ENCODE data around the gene CYB561A3. TPM values are rescaled to one million over a fixed set of nuclear protein-coding genes. Genes with fewer than 3 reads are reported as not detected.

CYB561A3 gene
- total RNA-seq, 1 experiment from 2014 or later = 21.7 TPM

GRCh38 chr11:61406991-61407728 lies 45.5 kb upstream of the CYB561A3 start:
- Histone ChIP-seq H4K8ac (replicated peaks; ENCODE audit: insufficient read length, low read depth, low read length) (no peak overlapping the region), H3T11ph (ENCODE audit: low read length) (no peak overlapping the region), H3K18ac (ENCODE audit: insufficient read length, low read depth, low read length) (no peak overlapping the region), H2BK20ac (ENCODE audit: low read depth, low read length, poor library complexity, severe bottlenecking) (no peak overlapping the region), H2BK120ac (ENCODE audit: low read depth, low read length, poor library complexity, severe bottlenecking) (no peak overlapping the region), H3K4ac (ENCODE audit: low read depth, low read length) (no peak overlapping the region), H3K14ac (ENCODE audit: insufficient read depth, low read length) (no peak overlapping the region), H4K20me1 (ENCODE audit: control insufficient read depth, insufficient read depth, insufficient read length) (no peaks in the 10 kb centered on the region), H3K9ac (ENCODE audit: extremely low read depth, insufficient read length, low read length) (no peak overlapping the region), H2BK5ac (ENCODE audit: insufficient read length, low read length) (no peak overlapping the region), H3K27ac (ENCODE audit: insufficient read length, low read depth, low read length) (no peak overlapping the region), H4K91ac (ENCODE audit: insufficient read length, low read depth, low read length) (no peak overlapping the region), H3K23ac (ENCODE audit: insufficient read length, low read depth, low read length) (no peak overlapping the region), H3K9me3 (ENCODE audit: control insufficient read depth, low read depth, low read length) (no peaks in the 10 kb centered on the region), H2BK12ac (ENCODE audit: insufficient read length, low read depth, low read length) (no peak overlapping the region), H2AK5ac (ENCODE audit: insufficient read length, low read length) (no peak overlapping the region), H2BK15ac (ENCODE audit: low read depth, low read length) (no peak overlapping the region), H4K5ac (ENCODE audit: insufficient read length, low read depth, low read length) (no peak overlapping the region), H3K56ac (ENCODE audit: insufficient read length, low read depth, low read length) (no peak overlapping the region), H3K23me2 (ENCODE audit: insufficient read length, low read depth, low read length, poor library complexity, severe bottlenecking) (no peaks in the 10 kb centered on the region), H3K4me1 (ENCODE audit: insufficient read depth, low read length) (no peaks in the 10 kb centered on the region), H3K79me1 (ENCODE audit: insufficient read depth, low read depth, low read length, poor library complexity, severe bottlenecking) (no peaks in the 10 kb centered on the region), H3K27me3 (ENCODE audit: insufficient read depth, low read length) (no peaks in the 10 kb centered on the region), H2AFZ (ENCODE audit: low read length) (no peak overlapping the region), H3K79me2 (ENCODE audit: insufficient read depth, low read length) (no peaks in the 10 kb centered on the region), H3K4me2 (ENCODE audit: insufficient read depth, insufficient read length, low read length) (no peak overlapping the region)
- no peaks in the 10 kb centered on the region for H3K4me1 Mint-ChIP-seq
- no peak for TF ChIP-seq CTCF (conservative IDR thresholded peaks at IDR 0.05)
- H3K9me3 Mint-ChIP-seq = no peaks in the 10 kb centered on the region
- no peak overlapping the region for H3K4me3 Mint-ChIP-seq
- WGBS (ENCODE audit: extremely low coverage, insufficient read length, low lambda C conversion rate) = no CpG with 5 or more reads among the region's 5 CpGs
- no peaks in the 10 kb centered on the region for H3K27me3 Mint-ChIP-seq (ENCODE audit: low read depth)
- H3K27ac Mint-ChIP-seq = no peak overlapping the region
- no peak for DNase-seq
- peaks cover 43 to 95% (median 91%) of the 10 kb centered on the region in 3 experiments for H3K36me3 Mint-ChIP-seq (ENCODE audit: insufficient read depth in 1 of 3, low read depth in 3 of 3)
